Right ventricle myocardium inferior (tissue), 1 donor: ENCODE measurements around the gene RYR3. TPM values are rescaled to one million over a fixed set of nuclear protein-coding genes. Genes with fewer than 3 reads are reported as not detected.

ENCODE experiments used
- ATAC-seq: fragments of 200-7000 bp; cut with Tn5 transposase; one replicate; pipeline ENCODE4 v1.9.1; 2020; ENCODE audit warnings: mild to moderate bottlenecking, moderate library complexity
- DNase-seq: peaks from one replicate; pipeline ENCODE4 v3.0.0; 2021; ENCODE audit errors: missing footprints
- intact Hi-C: fragments of 100-400 bp; cut with DNase I; formaldehyde crosslinking; loops from one replicate; pipeline ENCODE4 v1.11.0; 2022
- total RNA-seq: library from RNA; stranded (reverse); fragmentation: NEBNext Ultra II Directional; extraction: Animal tissue kit (Norgen Biotek cat#: 25700); gene quantifications from one replicate; pipeline ENCODE4 v1.2.1, GENCODE V29; 2021
- donor health status: DM: no; HTN: yes; CAD: no; lungs with severe emphysema.

RYR3 gene
- total RNA-seq, 1 donor from 2014 or later = not detected

DNA sequence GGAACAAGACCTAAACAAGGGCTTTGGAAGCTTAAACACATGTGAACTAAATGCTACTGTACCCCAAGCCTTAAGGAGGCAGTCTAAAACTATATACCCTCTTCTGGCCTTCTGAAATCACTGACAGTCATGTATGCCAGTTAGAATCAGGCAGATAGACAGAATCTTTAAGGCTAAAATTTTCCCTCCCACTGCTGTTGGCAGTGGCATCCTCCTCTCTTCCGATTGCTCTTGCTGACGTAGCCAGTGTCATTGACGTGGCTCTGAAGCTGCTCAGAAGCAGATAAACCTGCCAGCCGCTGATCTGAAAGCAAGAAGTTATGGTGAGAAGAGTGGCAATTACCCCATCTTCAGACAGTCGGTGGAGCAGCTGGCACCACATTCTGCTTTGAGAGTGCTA is 3.3 kb downstream of the RYR3 start:
- intact Hi-C loops = no loop called here
- DNase-seq (no peak), ATAC-seq (no peak)

DNA sequence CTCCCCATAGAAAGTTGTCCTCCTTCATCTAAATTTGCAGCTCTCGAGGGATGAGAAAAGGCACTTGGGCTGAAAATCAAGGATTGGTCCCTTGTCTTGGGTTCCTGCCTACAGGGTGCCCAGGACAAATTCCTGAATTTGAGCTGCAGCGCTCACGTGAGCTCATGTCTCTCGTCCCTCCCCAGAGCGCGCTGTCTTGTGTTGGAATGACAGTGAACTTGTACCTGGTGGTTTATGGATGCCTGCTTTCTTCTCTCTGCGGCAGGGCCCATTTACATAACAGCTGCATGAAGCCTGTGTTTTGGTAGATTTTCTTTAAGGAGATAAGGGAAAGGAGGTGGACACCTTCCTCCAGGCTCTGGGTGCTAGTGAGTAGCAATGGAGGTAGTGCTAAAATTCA is 4.3 kb downstream of the RYR3 start:
- DNase-seq (no peak), ATAC-seq (no peak)
- intact Hi-C loops = no loop called here

DNA sequence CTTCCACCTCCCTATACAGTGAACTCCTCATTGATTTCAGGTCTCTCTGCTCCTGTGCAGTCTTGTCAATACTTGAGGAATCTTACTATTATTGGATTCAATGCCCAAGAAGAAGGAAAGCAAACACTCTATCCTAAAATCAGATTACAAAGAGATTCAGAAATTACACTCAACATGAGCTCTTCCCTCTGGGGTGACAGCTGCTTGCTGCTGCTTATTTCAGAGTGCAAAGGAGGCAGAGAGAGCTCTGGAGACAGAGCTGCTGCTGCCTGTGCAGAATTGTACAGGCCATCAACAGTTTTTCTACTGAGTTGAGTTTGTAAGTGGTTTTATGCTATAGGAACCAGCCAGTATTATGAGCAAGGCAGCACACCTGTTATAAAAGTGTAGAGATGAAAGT is 7.1 kb downstream of the RYR3 start:
- intact Hi-C loops = no loop called here
- ATAC-seq = no peak

DNA sequence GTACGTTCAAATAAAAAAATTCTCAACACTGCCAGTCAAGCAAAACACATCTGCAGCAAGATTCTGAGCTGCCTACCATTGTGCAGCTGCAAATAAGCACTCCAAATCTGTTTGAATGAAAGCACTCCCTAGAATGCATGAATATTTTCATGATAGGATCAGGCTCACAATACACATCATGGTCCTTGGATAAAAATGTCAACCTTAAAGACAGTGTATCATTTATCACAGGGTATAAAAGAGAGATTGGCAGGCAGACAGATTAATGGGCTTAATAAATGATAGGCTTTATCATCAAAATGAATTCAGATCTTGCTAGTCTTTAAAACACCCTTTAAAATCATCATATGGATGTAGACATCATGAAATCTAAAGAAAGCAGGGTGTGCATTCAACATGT is 9.2 kb downstream of the RYR3 start:
- intact Hi-C loops = no loop called here
- ATAC-seq (no peak), DNase-seq (no peak)

More for the DNA sequence above, 7.1 kb downstream of the RYR3 start:
- no peak for DNase-seq

DNA sequence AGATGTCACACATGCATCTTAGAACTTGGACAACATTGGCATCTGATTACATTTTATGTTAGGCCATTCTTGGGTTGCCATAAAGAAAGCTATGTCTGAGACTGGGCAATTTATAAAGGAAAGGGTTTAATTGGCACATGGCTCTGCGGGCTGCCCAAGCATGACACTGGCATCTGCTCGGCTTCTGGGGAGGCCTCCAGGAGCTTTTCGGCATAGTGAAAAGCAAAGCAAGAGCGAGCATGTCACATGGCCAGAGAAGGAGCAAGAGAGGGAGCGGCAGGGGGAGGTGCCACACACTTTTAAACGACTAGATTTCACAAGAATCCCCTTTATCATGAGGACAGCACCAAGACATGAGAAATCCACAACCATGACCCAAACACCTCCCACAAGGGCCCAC is 11.3 kb downstream of the RYR3 start:
- no peak for ATAC-seq
- intact Hi-C loops = no loop called here
- no peak for DNase-seq

DNA sequence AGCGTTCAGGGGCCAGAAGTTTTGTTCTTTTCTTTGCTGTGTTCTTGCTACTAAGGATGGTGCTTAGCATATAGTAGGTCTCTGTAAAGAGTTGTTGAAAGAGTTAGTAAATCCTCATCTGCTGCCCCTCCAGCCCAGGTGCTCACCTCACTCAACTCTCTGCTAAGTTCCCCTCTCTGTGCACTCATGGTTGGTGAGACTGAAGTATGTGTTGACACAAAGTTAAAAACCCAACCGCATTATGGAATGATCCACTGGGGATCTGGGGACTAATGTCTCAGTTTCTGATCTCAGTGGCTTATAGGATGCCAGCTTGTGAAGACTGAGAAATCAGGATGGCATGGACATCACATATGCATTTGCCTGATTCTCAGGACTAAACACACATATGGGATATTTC is 13.8 kb downstream of the RYR3 start:
- no peak for DNase-seq
- intact Hi-C loops = no loop called here

DNA sequence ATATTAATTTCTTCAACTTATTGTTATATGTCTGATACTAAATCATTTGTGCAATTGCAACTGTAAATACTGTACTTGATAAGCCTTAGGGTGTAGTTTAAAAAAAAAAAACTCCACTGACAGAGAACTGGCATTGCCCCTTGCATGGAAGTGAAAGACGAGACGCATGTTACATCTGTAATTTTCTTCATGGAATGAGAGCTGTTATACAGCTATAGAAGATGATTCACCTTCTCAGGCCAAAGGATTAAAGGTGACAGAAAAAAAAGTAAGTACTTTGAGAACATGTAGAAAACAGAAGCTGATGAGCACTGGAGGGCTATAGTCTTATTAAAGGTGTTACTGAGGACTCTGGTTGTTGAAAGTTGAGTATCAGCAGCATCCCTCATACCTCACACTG is 16.1 kb downstream of the RYR3 start:
- intact Hi-C loops = no loop called here
- ATAC-seq (no peak), DNase-seq (no peak)

More for the DNA sequence above, 13.8 kb downstream of the RYR3 start:
- no peak for ATAC-seq

DNA sequence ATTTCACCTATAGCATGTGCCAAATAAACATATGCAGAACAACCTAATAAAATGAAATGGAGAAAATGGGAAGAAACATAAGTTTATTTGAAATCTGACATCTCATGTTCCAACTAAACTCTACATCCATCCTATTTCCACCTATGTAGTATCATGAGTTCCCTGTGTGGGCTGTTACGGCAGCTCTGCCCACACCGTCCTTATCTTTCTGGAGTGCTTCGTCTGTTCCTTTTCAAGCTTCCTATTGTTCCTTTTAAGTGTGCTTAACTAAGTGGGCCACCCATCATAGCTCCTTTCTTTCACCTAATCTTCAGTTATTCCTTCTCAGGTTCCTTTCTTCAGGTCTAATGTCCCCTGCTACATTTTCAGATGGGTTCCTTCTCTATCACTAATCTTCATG is 17.3 kb downstream of the RYR3 start:
- DNase-seq = no peak
- intact Hi-C loops = no loop called here
- ATAC-seq = no peak

DNA sequence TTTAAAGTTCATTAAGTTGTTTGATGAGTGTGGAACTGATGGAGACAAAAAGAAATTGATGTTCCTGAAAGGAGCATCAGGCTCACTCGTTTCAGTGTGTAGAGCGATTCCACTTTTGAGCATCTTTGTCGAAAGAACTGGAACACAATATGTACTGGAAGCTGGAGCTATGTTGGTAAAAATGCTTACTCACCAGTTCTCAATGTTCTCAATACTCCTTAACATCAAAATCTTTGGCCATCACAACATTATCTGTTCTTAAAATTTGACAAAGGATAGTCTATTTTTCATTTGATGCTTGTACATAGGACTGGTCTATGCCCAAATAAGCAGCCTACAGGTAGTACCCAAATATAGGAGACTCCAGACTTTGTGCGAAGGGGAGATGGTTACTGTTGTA is 18.7 kb downstream of the RYR3 start:
- intact Hi-C loops = no loop called here
- no peak for DNase-seq
- ATAC-seq = no peak

DNA sequence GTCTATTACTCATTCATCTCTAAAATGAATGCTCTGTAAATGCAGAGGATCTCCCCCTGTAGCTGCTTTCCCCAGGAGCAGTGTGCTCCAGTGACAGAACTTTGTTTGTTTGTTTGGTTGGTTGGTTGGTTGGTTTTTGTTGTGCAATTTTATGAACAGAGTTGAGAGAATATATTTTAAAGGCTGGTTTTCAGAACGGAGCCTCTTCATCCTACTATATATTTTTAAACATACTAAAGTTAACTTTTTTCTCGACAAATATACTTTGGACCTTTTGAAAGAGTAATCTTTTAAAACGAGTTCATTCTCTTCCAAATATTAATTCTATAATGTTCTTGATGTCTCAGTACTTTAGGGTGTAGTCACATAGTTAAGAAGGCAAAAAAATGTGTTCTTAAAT is 20.2 kb downstream of the RYR3 start:
- ATAC-seq (no peak), DNase-seq (no peak)
- intact Hi-C loops = no loop called here

DNA sequence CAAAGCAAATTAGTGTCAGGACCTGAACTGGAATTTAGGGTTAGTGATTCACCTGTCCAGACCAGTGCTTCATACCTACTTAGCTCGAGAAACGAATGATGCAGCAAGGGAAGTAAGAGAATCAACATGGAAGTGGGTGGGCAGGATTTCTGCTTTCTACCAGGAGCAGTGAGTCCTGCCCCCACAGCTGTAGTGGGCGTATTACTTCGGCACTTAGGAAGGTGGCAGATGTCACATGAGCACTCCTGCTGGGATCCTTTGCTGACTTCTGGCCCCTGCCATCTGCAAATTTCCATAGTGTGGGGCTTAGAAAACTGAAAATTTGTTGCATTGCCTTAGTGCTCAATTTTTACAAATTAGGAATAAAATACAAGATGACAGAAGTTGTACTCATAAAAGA is 31.2 kb downstream of the RYR3 start:
- ATAC-seq = no peak
- intact Hi-C loops = no loop called here

DNA sequence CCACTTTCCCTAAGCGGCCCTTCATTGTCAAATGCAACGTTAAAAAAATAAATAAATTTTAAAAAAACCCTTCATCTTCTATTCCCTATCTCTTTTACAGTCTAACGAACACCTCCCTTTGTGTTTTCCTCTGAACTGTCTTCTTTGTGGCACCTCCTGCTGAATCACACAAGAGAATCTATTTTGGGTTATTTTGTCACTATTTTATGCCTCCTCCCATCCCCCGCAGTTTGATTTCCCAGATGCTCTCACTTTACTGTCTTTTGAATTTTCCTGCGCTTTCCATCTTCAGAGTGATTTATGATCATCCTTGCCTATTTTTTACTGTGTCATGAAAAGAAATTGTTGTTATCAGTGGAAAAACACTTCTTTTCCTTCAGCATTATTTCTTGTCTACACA is 32.5 kb downstream of the RYR3 start:
- intact Hi-C loops = no loop called here
- DNase-seq (no peak), ATAC-seq (no peak)

More for the DNA sequence above, 31.2 kb downstream of the RYR3 start:
- DNase-seq = no peak

DNA sequence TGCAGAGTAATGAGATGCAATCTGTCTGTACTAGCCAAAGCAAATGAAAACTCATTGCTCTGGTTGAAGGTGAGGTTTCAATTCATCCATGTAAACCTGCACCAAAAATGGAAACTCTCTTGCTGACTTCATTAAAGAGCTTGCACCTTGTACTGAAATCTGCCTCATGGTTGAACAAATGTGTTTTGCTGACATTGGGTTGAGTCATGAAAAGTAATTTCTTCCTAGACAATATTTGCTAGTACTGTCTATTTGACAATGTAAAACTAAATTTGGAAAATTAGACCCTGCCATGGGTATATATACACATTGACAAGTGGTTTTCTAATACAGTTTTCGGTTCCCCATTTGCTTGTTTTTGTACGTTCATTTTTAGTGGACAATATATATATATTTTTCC is 33.3 kb downstream of the RYR3 start:
- ATAC-seq (no peak), DNase-seq (no peak)
- intact Hi-C loops = no loop called here

DNA sequence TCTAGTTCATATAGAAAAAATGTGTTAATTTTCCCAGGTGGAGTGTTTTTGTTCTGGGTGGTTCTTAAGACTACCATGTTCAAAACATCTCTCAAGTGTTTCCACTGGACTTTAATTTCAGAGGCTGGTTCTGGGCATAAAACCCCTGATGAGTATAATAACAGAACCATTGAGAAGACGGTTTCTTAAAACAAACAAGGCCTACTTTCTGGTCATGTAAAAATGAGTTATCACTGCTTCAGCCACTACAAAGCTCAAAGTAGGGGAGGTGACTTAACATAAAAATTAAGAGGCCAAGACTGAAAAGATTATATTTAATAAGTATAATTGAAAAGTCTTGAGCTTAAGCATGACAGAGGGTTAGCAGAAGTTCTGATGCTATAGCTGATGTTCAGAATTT is 33.8 kb downstream of the RYR3 start:
- DNase-seq (no peak), ATAC-seq (no peak)
- intact Hi-C loops = no loop called here

DNA sequence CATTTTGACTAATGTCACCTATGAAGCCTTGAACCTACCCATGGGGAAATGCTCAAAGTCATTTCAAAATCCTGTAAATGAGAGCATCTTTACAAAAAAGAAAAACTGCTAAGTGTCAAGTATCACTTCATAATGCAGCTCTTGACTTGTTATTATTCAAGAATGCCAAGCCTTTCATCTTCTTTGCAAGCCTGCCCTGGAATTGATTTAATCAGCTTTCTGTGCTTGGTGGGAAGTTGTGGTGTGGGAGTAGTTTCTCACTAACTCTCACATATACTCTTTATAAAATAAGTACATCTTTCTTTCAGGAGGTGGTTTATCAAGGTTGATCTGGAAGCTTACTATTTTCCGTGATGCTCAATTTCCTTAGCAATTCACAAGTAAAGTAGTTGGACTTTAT is 43.6 kb downstream of the RYR3 start:
- no peak for ATAC-seq
- intact Hi-C loops = no loop called here
- no peak for DNase-seq

DNA sequence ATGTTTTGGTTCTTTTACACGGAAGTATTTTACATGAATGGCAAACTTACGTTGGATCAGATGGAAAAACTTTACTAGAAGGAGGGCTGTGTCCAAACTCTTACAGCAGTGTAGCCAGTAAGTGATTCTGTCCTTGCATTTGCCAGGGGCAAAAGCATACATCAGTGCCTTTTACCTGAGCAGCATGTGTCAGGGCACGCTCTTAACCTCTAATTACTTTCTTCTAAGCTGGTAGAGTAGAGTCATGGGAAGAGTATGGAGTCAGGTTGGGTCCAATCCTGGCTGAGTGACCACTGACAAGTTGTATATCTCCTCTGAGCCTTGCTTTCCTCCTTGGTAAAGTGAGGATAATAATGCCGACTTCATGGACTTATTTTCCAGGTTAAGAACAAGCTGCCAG is 47.1 kb downstream of the RYR3 start:
- no peak for ATAC-seq
- intact Hi-C loops = no loop called here
- no peak for DNase-seq

DNA sequence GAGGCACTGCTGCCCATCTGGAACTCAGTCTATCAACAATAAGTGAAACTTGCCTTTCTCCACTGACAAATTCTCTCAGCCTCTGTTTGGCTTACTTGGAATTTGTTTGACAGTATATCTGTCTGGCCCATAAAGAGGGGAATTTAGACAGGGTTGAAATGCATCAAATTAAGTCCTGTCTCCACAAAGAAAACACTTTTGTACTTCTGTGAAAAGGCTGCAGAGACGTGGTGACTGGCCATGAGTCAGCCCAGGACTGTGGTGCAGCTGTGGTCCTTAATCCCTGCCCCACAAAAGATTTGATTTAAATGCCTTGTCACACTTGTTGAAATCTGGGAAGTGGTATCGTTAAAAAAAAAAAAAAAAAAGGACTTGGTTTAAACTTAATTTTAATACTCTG is 47.5 kb downstream of the RYR3 start:
- intact Hi-C loops = no loop called here
- ATAC-seq (no peak), DNase-seq (no peak)

DNA sequence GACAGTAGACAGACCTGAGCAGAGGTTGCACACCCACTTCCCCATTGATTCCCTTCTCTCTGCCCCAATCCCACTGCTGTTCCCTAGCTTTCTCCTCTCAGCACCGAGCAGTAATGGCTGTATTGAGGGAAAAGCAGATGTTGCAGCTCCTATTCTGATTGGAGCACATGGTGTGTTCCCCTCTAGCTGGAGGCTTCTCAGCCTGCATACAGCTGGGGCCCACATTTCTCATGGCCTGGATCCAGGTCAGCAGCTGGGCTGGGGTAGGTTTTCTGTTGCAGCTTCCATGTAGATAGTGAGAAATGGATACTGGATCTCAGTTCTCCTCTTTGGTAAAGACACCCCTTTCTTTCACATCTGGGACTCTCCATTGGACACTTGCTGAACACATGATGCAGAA is 50.1 kb downstream of the RYR3 start:
- DNase-seq = no peak
- ATAC-seq = no peak
- intact Hi-C loops = no loop called here

DNA sequence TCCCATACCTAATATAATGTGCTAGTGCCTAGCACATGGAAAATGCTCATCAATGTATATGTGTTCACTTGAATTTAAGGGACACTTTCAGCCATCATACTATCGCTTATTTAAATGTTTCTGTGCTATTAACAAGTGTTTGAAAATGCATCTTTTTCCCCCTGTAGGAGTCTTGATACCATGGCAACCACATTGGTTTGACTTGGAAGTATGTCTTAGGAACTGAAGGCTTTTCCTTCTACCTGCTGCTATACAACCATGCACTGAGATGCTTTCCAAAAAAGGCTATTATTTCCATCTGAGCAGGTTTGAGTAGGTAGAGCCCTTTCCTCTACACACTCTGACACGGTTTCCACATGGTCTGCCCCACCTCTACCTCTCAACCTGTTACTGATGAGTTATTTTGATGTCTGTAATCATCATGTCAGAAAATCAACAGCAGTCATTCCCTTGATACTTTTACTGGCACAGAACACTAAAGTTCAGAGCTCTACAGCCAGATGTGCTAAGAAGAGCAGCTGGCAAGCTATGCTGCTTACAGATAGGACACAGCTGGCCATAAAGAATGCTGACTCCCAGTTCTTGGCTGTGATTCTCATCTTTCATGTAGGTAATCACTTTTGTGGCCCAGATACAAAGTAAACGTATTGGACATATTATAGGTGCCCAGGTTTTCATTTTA is 59.3 kb downstream of the RYR3 start:
- intact Hi-C loops = no loop called here
- no peak for ATAC-seq
- DNase-seq = no peak

DNA sequence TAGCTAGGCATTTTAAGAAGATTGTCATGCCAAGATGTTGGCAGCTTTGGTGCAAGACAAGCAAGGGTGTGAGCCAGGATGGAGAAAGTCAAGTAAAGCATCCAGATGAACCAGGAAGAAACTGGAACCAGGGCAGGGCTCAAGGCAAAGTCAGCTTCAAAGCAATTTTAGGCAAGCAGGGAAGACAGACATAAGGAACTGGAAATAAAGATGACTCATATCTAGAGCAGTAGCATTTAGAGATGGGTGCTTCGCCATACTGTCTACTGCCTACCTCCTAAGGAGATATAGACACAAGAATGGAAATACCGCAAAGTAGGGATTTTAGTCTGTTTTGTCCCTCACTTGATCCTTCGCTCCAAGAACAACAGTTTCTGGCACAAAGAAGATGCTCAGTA is 59.9 kb downstream of the RYR3 start:
- DNase-seq (no peak), ATAC-seq (no peak)
- intact Hi-C loops = no loop called here

DNA sequence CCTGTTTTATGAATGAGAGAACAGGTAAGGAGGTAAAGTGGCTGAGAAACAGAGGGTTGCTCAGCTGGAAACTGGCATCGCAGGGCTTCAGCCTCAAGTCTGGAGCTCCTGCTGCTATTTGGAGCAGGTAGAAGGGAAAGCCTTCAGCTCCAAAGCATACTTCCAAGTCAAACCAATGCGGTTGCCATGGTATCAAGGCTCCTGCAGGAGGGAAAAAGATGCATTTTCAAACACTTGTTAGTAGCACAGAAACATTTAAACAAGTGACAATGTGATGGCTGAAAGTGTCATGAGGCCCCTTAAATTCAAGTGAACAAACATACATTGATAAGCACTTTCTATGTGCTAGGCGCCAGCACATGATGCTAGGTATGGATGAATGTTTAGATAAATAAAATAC is 60.4 kb downstream of the RYR3 start:
- intact Hi-C loops = no loop called here
- no peak for ATAC-seq
- no peak for DNase-seq
